GM12801 (cell line): ENCODE results near the gene MEIOB.

Source experiments
- TF ChIP-seq, protein P1 (sequence below): IDR thresholded peaks from one replicate; pipeline ENCODE4 v1.5.1; 2011; ENCODE audit warnings: control low read depth; ENCODE audit not compliant: insufficient read length; ENCODE audit errors: extremely low read depth

The MEIOB gene

GRCh38 chr16:1787322-1788094 is 84.5 kb downstream of the MEIOB start:
- TF ChIP-seq, protein P1, sequence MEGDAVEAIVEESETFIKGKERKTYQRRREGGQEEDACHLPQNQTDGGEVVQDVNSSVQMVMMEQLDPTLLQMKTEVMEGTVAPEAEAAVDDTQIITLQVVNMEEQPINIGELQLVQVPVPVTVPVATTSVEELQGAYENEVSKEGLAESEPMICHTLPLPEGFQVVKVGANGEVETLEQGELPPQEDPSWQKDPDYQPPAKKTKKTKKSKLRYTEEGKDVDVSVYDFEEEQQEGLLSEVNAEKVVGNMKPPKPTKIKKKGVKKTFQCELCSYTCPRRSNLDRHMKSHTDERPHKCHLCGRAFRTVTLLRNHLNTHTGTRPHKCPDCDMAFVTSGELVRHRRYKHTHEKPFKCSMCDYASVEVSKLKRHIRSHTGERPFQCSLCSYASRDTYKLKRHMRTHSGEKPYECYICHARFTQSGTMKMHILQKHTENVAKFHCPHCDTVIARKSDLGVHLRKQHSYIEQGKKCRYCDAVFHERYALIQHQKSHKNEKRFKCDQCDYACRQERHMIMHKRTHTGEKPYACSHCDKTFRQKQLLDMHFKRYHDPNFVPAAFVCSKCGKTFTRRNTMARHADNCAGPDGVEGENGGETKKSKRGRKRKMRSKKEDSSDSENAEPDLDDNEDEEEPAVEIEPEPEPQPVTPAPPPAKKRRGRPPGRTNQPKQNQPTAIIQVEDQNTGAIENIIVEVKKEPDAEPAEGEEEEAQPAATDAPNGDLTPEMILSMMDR: no peak

GRCh38 chr16:1787056-1787321 is 85.0 kb downstream of the MEIOB start:
- TF ChIP-seq, protein P1: no peak

GRCh38 chr16:1786242-1787055 is 85.5 kb downstream of the MEIOB start:
- TF ChIP-seq, protein P1: no peak

DNA sequence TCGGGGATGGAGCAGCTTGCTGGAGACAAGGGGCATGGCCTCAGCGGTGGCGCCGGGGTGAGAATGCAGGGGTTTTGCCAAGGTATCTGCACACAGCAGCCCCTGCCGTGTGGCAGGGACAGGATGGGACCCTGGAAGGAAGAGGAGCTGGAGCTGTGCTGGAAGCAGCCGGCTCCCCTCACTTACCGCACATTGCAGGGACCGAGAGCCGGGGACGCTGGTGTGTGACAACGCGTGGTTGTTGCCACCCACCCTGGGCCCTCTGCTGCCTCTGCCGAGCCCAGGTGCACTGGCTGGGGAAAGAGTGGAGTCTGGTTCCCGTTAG is 86.2 kb downstream of the MEIOB start:
- TF ChIP-seq, protein P1: no peak

GRCh38 chr16:1784977-1785845 is 86.8 kb downstream of the MEIOB start:
- TF ChIP-seq, protein P1: no peak
